Stimulated activated CD8-positive, alpha-beta memory T cell treated with anti-CD3 and anti-CD28 coated beads, Interleukin-4, amount 100 ng/mL, for 48 hours (primary cell): Measurements from ENCODE around the gene CSF1R.
A peak's percentile ranks its signal among the peaks of the same experiment; 100 is the strongest.

Source experiments
- DNase-seq: peaks from one replicate; pipeline ENCODE4 v3.0.0-alpha.2; 2020

Gene CSF1R

DNA sequence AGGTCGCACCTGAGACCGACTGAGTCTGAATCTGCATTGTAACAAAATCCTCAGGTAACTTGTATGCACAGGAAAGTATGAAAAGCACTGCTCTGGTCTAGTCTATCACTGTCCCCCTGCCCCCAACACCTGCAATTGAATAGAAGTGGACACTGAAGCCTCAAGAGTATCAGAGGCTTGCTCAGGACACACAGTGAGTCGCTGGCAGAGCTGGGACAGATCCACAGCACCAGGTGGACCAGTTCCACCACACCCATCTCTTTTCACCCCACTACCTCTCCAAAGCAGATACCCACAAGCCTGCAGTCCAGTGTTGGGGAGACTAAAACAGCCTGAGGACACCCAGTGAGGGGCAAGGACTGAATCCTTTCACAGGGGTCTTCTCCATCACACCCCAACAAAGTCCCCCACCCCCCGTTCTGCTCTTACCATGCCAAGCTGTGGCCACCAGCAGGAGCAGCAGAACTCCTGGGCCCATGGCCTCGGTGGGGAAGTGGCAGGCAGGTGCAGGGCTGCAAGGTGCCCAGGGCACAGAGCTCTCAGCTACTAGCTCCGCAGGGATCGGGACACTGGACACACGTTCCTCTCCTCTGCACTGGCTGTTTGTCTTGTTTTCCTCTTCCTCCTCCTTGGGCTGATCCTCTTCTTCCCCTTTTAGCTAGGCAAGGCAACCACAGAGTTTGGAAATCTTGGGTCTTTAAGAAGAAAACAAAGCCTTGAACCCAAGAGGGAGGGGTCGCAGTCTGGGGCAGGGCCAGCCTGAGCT lies at the start of gene CSF1R:
TSS of gene CSF1R (minus strand) at position 605 of the 766 bp plus-strand sequence. CDS start at position 478, 127 bp downstream.
- DNase-seq: no peak

DNA sequence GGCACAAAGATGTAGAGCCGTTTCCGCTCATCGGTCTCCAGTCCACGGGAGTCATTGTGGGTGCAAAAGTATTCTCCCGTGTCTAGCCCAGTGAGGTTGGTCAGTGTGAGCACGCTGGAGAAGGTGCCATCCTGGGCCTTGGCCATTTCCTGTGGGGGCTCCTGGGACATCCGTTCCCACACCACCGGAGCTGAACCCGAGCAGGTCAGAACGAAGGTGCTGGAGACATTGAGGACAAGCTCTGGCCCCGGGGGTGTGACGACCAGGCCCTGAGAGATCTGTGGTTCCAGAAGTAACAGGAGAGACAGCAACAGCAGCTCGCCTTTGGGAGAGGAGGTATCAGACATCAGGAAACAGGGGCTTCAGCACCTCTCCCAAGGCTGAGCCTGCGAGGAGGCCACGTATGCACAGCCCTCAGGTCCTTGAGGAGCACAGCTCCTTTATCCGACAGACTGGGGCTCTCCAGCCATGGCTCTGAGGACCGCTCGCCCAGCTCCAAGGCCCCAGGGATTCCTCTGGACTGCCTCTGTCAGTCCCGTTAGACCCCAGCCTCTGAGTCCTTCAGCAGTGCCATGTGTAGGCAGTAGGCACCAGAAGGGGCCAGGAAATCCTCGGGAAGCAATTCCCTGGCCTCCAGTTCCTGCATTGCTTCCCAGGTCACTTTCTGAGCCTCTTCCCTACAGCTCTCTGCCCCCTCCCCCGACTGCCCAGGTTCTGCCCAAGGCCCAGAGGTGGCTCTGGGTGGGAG lies 49.4 kb upstream of the CSF1R start:
- DNase-seq: no peak

GRCh38 chr5:150134198-150134588 lies 47.8 kb upstream of the CSF1R start:
- DNase-seq: no peak

DNA sequence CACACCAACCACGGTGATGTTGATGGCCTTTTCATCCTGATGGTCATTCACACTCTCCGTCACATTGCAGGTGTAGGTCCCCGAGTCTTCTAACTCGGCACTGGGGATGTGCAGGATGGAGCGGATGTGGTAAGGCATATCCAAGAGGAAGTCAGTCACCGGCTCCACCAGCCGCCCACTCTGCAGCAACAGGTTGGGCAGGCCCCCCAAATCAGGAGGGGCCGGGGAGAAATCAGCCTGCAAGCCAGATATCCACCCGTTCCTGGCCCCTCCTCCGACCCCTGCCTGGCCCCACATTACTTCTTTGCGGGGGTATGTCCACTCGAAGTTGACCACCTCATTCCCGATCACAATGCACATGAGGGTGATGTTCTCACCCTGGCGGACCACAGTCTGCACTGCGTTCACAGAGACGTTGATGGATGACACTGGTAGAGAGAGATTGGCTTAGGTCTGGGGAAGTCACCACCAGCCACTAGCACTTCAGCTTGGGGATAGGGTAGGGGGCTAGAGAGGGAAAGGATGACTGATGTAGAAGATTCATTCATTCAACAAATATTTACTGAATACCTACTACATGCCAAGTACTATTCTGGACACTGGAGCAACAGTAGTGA lies 47.3 kb upstream of the CSF1R start:
- no peak for DNase-seq

DNA sequence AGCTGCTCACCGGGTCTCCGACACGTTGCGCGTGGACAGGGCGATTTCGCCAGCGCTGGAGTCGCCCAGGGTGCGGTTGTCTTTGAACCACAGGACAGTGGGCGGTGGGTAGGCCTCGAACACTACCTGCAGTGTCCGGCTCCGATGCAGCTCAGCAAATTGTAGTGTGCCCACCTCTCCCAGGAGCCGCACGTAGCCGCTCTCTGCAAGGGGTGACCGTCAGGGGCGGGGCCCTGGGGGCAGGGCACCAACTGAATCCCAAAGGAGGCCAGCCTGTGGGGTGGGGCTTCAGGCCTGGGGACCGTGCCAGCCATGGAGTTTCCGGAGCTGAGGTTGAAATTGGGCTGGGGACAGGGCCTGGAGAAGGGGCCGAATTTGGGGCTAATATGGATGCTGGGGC lies 46.4 kb upstream of the CSF1R start:
- no peak for DNase-seq

DNA sequence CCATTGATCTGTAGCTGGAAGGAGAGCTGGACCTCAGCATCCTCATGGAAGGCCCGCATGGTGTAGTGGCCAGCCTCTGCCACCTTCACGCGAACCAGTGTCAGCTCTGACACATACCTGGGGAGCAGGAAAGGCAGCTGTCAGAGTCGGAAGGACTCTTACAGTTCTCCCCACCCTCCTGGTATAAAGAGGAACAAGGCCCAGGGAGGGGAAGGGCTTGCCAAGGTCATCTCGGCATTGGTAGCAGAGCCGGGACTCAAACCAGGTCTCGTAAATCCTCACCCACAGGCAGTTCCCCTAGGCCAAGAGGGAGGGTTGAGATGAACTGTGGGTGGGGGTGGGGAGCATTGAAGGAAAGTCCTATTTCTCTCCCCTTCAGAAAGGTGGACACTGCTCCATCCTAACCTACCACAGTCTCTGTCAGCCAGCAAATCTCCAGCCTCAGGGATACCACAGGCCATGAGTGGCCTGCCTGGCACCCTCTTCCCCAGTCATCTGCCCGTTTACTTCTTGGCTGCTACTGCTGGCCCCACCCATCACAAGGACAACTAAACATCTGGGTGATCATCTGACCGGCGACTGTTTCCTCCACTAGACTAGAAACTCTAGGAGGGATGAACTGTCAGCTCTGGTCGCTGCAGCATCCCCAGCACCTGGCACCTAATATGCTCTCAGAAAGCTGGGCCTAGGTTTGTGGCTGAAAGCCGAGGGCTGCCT lies 45.8 kb upstream of the CSF1R start:
- DNase-seq: no peak

GRCh38 chr5:150131461-150131860 lies 45.1 kb upstream of the CSF1R start:
- no peak for DNase-seq

- no peak for DNase-seq
These were observed 44.2 kb upstream of the CSF1R start for GRCh38 chr5:150130493-150130922.

DNA sequence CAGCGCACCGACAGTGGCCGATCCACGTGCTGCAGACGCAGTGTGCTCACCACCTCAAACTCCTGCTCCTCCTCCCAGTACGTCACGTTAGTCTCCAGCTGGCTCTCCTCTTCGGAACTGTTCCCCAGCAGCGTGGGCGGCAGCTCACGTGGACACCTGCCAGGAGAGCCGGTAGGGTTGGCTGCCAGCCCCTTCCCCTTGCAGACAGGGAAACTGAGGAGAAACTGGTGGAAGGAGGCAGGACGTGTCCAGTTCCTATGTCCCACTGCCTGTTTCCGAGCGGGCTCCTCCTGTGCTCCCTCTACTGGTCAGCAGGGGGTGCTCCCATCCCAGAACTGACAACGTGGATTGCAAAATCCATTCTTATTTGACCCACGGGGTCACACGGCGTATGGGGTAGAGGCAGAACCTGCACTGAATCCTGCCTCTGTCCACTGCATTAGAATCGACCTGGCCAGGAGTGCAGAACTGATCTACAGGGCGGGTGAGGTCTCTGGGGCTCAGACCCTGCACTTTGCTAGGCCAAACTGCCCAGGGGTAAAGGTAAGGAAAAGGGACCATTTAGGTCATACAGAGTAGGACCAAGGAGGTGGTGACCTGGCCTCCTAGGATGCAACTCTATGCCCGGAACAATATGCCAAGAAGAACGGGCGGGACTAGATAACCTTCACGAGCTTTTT lies 43.6 kb upstream of the CSF1R start:
- DNase-seq: peak; percentile 73

DNA sequence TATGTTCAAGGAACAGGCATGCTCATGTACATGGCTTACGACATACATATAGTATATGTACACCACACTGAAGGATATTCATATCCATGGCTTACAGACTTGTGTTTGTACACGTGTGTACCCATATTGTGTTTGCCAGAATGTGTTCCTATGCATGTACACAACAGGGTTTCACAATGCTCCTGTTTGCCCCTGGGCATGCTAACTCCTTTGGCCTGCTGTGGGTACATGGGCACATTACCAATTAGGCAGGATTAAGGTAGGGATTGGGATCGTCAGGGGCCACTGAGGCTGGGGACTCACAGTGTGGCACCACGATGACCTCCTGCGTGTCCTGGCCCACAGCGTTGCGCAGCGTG lies 43.1 kb upstream of the CSF1R start:
- no peak for DNase-seq

GRCh38 chr5:150126921-150127265 lies 40.5 kb upstream of the CSF1R start:
- no peak for DNase-seq

- DNase-seq: no peak
These were observed 40.0 kb upstream of the CSF1R start for GRCh38 chr5:150126199-150126920.

DNA sequence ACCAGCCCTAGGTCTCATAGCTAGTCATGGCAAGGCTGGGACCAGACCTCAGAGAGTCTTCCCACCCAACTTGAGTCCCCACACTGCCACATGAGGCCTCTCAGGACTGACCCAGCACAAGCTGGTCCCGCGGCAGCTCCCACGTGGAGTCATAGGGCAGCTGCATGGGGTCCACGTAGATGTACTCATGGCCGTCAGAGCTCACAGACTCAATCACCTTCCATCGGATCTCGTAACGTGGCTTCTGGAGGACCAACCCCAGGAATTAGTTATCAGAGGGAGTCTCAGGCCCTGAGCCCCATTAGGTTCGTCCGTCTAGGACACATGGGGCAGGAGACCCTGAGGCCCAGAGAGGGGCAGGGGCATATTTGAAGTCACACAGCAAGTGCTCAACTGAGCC lies 39.0 kb upstream of the CSF1R start:
- DNase-seq: no peak

- no peak for DNase-seq
These were observed 38.2 kb upstream of the CSF1R start for GRCh38 chr5:150124596-150124995.

- DNase-seq: no peak
These were observed 37.8 kb upstream of the CSF1R start for GRCh38 chr5:150124111-150124557.

GRCh38 chr5:150123542-150123941 lies 37.2 kb upstream of the CSF1R start:
- DNase-seq: no peak

GRCh38 chr5:150122536-150123481 lies 36.5 kb upstream of the CSF1R start:
- no peak for DNase-seq

DNA sequence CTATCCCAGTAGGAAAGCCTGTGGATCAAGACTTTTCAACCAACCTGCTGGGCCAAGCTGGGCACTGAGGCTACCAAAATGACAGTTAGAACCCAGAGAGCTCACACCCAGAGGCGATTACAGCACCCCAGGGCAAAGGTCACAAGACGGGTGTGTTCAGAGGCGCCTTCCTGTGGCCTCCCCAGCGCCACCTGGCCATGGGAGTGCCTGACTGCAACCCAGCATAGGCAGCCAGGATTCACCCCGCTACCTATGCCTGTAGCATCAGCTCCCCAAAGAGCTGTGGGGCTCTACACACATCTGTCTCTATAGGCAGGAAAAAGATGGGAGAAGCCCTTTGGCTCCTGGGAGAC lies 35.8 kb upstream of the CSF1R start:
- DNase-seq: peak; percentile 47

- no peak for DNase-seq
These were observed 35.2 kb upstream of the CSF1R start for GRCh38 chr5:150121448-150122157.
